H1 (cell line): ENCODE measurements around the gene EXOSC5. TPM values are rescaled to one million over a fixed set of nuclear protein-coding genes. Genes with fewer than 3 reads are reported as not detected.

Source experiments
- CTCF ChIA-PET: fragments of 300-600 bp; sonication (Branson Sonifier 250); formaldehyde crosslinking; loops from one replicate; lab custom pipeline; 2021; ENCODE audit not compliant: partially characterized antibody; lab: Charles Lee
- POLR2A ChIA-PET: fragments of 300-600 bp; sonication (Branson Sonifier 250); formaldehyde crosslinking; loops from one replicate; lab custom pipeline; 2021; ENCODE audit warnings: inconsistent platforms; ENCODE audit not compliant: partially characterized antibody; lab: Charles Lee
- DNase-seq, 2 experiments: peaks; one replicate each; pipeline versions ENCODE4 v3.0.0 to v3.0.0-alpha.2; 2010 to 2022; ENCODE audit warnings: low spot score in 2 of 2, low read depth in 1 of 2, mixed read lengths in 1 of 2
- FAIRE-seq: peaks from 2 replicates; lab custom pipeline; 2011; peaks lifted over from hg19 to GRCh38; lab: Jason Lieb, UNC
- H2AFZ ChIP-seq: 2 replicates; pipeline ENCODE4 v1.8.1; 2012; ENCODE audit warnings: low read length, inconsistent platforms
- H2AK5ac ChIP-seq: 2 replicates; pipeline ENCODE4 v1.6.1; 2013; ENCODE audit warnings: low read depth, low read length
- H2BK120ac ChIP-seq: replicated peaks from 2 replicates; pipeline ENCODE3; 2013; ENCODE audit warnings: low read depth, low read length, inconsistent platforms
- H2BK12ac ChIP-seq: 2 replicates; pipeline ENCODE4 v1.6.1; 2013; ENCODE audit warnings: low read depth, low read length
- H2BK15ac ChIP-seq: 2 replicates; pipeline ENCODE4 v1.6.1; 2013; ENCODE audit warnings: low read length
- H2BK20ac ChIP-seq: 2 replicates; pipeline ENCODE4 v1.6.1; 2013; ENCODE audit warnings: low read length
- H2BK5ac ChIP-seq: 2 replicates; pipeline ENCODE4 v1.6.1; 2013; ENCODE audit warnings: low read depth, low read length
- H3K14ac ChIP-seq: 2 replicates; pipeline ENCODE4 v1.6.1; 2013; ENCODE audit warnings: inconsistent platforms; ENCODE audit not compliant: insufficient read length
- H3K18ac ChIP-seq: 2 replicates; pipeline ENCODE4 v1.6.1; 2013; ENCODE audit warnings: low read length; ENCODE audit errors: extremely low read depth
- H3K23ac ChIP-seq: 2 replicates; pipeline ENCODE4 v1.6.1; 2013; ENCODE audit warnings: inconsistent platforms; ENCODE audit not compliant: insufficient read length
- H3K23me2 ChIP-seq: 2 replicates; pipeline ENCODE4 v1.6.1; 2013; ENCODE audit warnings: low read depth, low read length
- H3K27ac ChIP-seq: 2 replicates; pipeline ENCODE4 v1.6.1; 2011; ENCODE audit warnings: low read depth, low read length, inconsistent platforms
- H3K27me3 ChIP-seq, 4 experiments: replicated peaks in 1 of 4; 1 replicate in 1 of 4; 2 replicates in 3 of 4; pipeline versions ENCODE4 v1.6.1 to v1.8.1; 2011 to 2013; ENCODE audit warnings: low read length in 3 of 4, mild to moderate bottlenecking in 3 of 4, inconsistent platforms in 2 of 4, mixed read lengths in 2 of 4, moderate library complexity in 1 of 4; ENCODE audit not compliant: control insufficient read depth in 3 of 4, insufficient read depth in 3 of 4; ENCODE audit errors: extremely low read depth in 1 of 4
- H3K36me3 ChIP-seq, 4 experiments: 2 replicates each; pipeline versions ENCODE4 v1.6.1 to v1.8.1; 2011 to 2013; ENCODE audit warnings: mild to moderate bottlenecking in 4 of 4, low read length in 3 of 4, moderate library complexity in 2 of 4, control low read depth in 1 of 4, inconsistent platforms in 1 of 4; ENCODE audit not compliant: insufficient read depth in 4 of 4, control insufficient read depth in 2 of 4
- H3K4ac ChIP-seq: replicated peaks from 2 replicates; pipeline ENCODE3; 2013; ENCODE audit warnings: low read length, low read depth, mixed read lengths, inconsistent platforms; ENCODE audit not compliant: insufficient read length
- H3K4me1 ChIP-seq, 4 experiments: replicated peaks in 1 of 4; 1 replicate in 1 of 4; 2 replicates in 3 of 4; pipeline versions ENCODE4 v1.6.1 to v1.8.1; 2011 to 2013; ENCODE audit warnings: low read length in 3 of 4, inconsistent platforms in 2 of 4, mixed read lengths in 1 of 4; ENCODE audit not compliant: insufficient read depth in 4 of 4, control insufficient read depth in 3 of 4
- H3K4me2 ChIP-seq, 2 experiments: 2 replicates each; pipeline versions ENCODE4 v1.6.1 to v1.8.1; 2011 to 2013; ENCODE audit warnings: low read depth in 2 of 2, low read length in 2 of 2, control low read depth in 1 of 2, inconsistent platforms in 1 of 2, mild to moderate bottlenecking in 1 of 2; ENCODE audit not compliant: insufficient read depth in 1 of 2
- H3K4me3 ChIP-seq, 4 experiments: fragments of 200-600, 300-600 bp in 1 of 4; sonication (generic), shearing (Covaris generic), sonication (Bioruptor Twin) in 1 of 4; 2 replicates each; pipeline versions ENCODE4 v1.5.1 to v1.8.1; 2011 to 2016; ENCODE audit warnings: low read length in 4 of 4, low read depth in 3 of 4, control low read depth in 2 of 4, inconsistent platforms in 2 of 4, mild to moderate bottlenecking in 2 of 4, mixed read lengths in 1 of 4, moderate library complexity in 1 of 4; ENCODE audit not compliant: insufficient read depth in 2 of 4; ENCODE audit errors: extremely low read depth in 1 of 4
- H3K56ac ChIP-seq: replicated peaks from 2 replicates; pipeline ENCODE3; 2013; ENCODE audit warnings: low read depth, mild to moderate bottlenecking, mixed read lengths, low read length, inconsistent platforms; ENCODE audit not compliant: insufficient read length
- H3K79me1 ChIP-seq: 2 replicates; pipeline ENCODE4 v1.6.1; 2013; ENCODE audit warnings: low read depth, low read length, control low read depth
- H3K79me2 ChIP-seq, 2 experiments: 2 replicates each; pipeline versions ENCODE4 v1.6.1 to v1.8.1; 2012 to 2013; ENCODE audit warnings: low read length in 2 of 2, mild to moderate bottlenecking in 2 of 2, inconsistent platforms in 1 of 2; ENCODE audit not compliant: insufficient read depth in 2 of 2, control insufficient read depth in 1 of 2
- H3K9ac ChIP-seq, 4 experiments: replicated peaks in 1 of 4; 1 replicate in 1 of 4; 2 replicates in 3 of 4; pipeline versions ENCODE4 v1.6.1 to v1.8.1; 2011 to 2013; ENCODE audit warnings: low read depth in 3 of 4, low read length in 3 of 4, control low read depth in 2 of 4, mild to moderate bottlenecking in 2 of 4, moderate library complexity in 2 of 4, inconsistent platforms in 1 of 4; ENCODE audit errors: extremely low read depth in 1 of 4
- H3K9me3 ChIP-seq, 2 experiments: 2 replicates each; pipeline versions ENCODE4 v1.6.1 to v1.8.1; 2012 to 2013; ENCODE audit warnings: mild to moderate bottlenecking in 2 of 2, moderate library complexity in 2 of 2, control low read depth in 1 of 2, inconsistent platforms in 1 of 2, low read depth in 1 of 2, low read length in 1 of 2, mixed read lengths in 1 of 2; ENCODE audit not compliant: insufficient read depth in 2 of 2
- H4K20me1 ChIP-seq, 2 experiments: replicated peaks in 1 of 2; 2 replicates each; pipeline versions ENCODE3 to v1.8.1; 2011 to 2013; ENCODE audit warnings: inconsistent platforms in 2 of 2, low read length in 2 of 2, mild to moderate bottlenecking in 1 of 2; ENCODE audit not compliant: insufficient read depth in 2 of 2, control insufficient read depth in 1 of 2
- H4K5ac ChIP-seq: 2 replicates; pipeline ENCODE4 v1.6.1; 2013; ENCODE audit warnings: low read length, low read depth, mixed read lengths, inconsistent platforms; ENCODE audit not compliant: insufficient read length
- H4K8ac ChIP-seq: 2 replicates; pipeline ENCODE4 v1.8.0; 2013; ENCODE audit warnings: mild to moderate bottlenecking, moderate library complexity, low read length, inconsistent platforms; ENCODE audit not compliant: insufficient read depth; ENCODE audit errors: extremely low read depth
- H4K91ac ChIP-seq: replicated peaks from 2 replicates; pipeline ENCODE3; 2013; ENCODE audit warnings: low read length, mixed read lengths, inconsistent platforms; ENCODE audit not compliant: insufficient read length
- ASH2L ChIP-seq: fragments of 200-600, 300-600 bp; sonication (generic); IDR thresholded peaks from one replicate; pipeline ENCODE4 v1.7.1; 2017; ENCODE audit warnings: low read length
- BCL11A ChIP-seq, 2 experiments: IDR thresholded peaks; one replicate each; pipeline ENCODE4 v1.6.1; 2011; ENCODE audit warnings: low read depth in 2 of 2, low read length in 2 of 2, mild to moderate bottlenecking in 2 of 2
- TCF12 ChIP-seq: IDR thresholded peaks from 2 replicates; pipeline ENCODE4 v1.6.1; 2011; ENCODE audit warnings: low read depth, mild to moderate bottlenecking, low read length
- ZNF274 ChIP-seq: IDR thresholded peaks from 2 replicates; pipeline ENCODE4 v1.7.0; 2012; ENCODE audit warnings: low read length, borderline replicate concordance; ENCODE audit errors: extremely low read depth
- WGBS, 2 experiments: shearing (Covaris generic) in 1 of 2; methylation state at CpG; one replicate each; pipeline versions ENCODE4 v1.1.6 to v1.1.7; 2013 to 2015; ENCODE audit warnings: low lambda C conversion rate in 2 of 2, mixed read lengths in 2 of 2, inconsistent platforms in 1 of 2, low coverage in 1 of 2, missing lambda C conversion rate in 1 of 2; ENCODE audit not compliant: insufficient replicate concordance in 2 of 2, insufficient coverage in 1 of 2, insufficient read length in 1 of 2; ENCODE audit errors: extremely low coverage in 1 of 2, missing lambda C conversion rate in 1 of 2; 5-methylcytosine and 5-hydroxymethylcytosine counted together
- polyA plus RNA-seq, 7 experiments: library from polyadenylated mRNA; depleted of rRNA in 3 of 7; stranded (reverse) in 5 of 7; unstranded in 2 of 7; fragments of >200 nt in 5 of 7; fragments of 200-250 nt in 2 of 7; gene quantifications; 1 replicate in 5 of 7; 2 replicates in 1 of 7; 4 replicates in 1 of 7; pipeline versions ENCODE4 v1.2.1 to v1.2.3, GENCODE V29; 2011 to 2013; ENCODE audit warnings: missing spikeins in 2 of 7, mixed read lengths in 2 of 7
- total RNA-seq: library from RNA; stranded (reverse); fragmentation: NEBNext Ultra II Directional; extraction: Animal tissue kit (Norgen Biotek cat#: 25700); gene quantifications from 2 replicates; pipeline ENCODE4 v1.2.1, GENCODE V29; 2021

EXOSC5 gene
- total and polyA plus RNA-seq, 2 of the 8 experiments (the other 6 are each of a cell fraction or from before 2014, with no cell fraction given) = 56.2 to 92.8 TPM

- 88% methylated on average over 1 of the region's 1 CpG; no CpG with 5 or more reads in 1 of the 2 experiments for WGBS, 2 experiments
- no peaks in the 10 kb centered on the region for H3K79me2 ChIP-seq
- FAIRE-seq = no peak
- TF ChIP-seq BCL11A (IDR thresholded peaks at IDR 0.05; ENCODE audit: low read depth in 2 of 2, low read length in 2 of 2) (no peak), ASH2L (no peak), TCF12 (no peak), ZNF274 (no peak)
These were observed 31.1 kb downstream of the EXOSC5 start for GRCh38 chr19:41366089-41366488.

More at GRCh38 chr19:41366089-41366488, 31.1 kb downstream of the EXOSC5 start:
- H3K18ac ChIP-seq = no peak overlapping the region
- H3K23ac ChIP-seq = no peak overlapping the region
- DNase-seq = no peak
- H2BK120ac ChIP-seq = no peak overlapping the region
- no peaks in the 10 kb centered on the region for H3K9me3 ChIP-seq
- H3K9ac ChIP-seq = no peak overlapping the region
- H3K4me2 ChIP-seq = no peak overlapping the region
- peaks cover 6% of the 10 kb centered on the region for H3K79me1 ChIP-seq
- H2AFZ ChIP-seq = no peak overlapping the region
- H3K27me3 ChIP-seq = no peaks in the 10 kb centered on the region
- CTCF ChIA-PET = interaction anchor here (0.7 to 4.6 kb wide), 5 partner anchors 12 to 173 kb away, joined by 3 to 37 read pairs (median 5); partner anchors contain the start of genes DMAC2 and TGFB1
- no peak overlapping the region for H4K91ac ChIP-seq
- no peaks in the 10 kb centered on the region for H4K20me1 ChIP-seq
- no peak overlapping the region for H4K8ac ChIP-seq
- H3K56ac ChIP-seq = no peak overlapping the region
- no peaks in the 10 kb centered on the region for H3K36me3 ChIP-seq
- H3K4ac ChIP-seq = no peak overlapping the region
- H2AK5ac ChIP-seq = no peak overlapping the region
- H2BK15ac ChIP-seq = no peak overlapping the region
- no peak overlapping the region for H2BK20ac ChIP-seq
- H3K27ac ChIP-seq = no peak overlapping the region
- H3K4me1 ChIP-seq = peaks cover 0 to 6% (median 2%) of the 10 kb centered on the region in 4 experiments; a peak in 2 of 7 replicates
- no peak overlapping the region for H3K4me3 ChIP-seq
- no peak overlapping the region for H2BK5ac ChIP-seq
- POLR2A ChIA-PET = interaction anchor here (1.0 to 1.7 kb wide), 2 partner anchors 7 to 494 kb away, joined by 3 read pairs; no protein-coding TSS in a partner anchor
- H3K14ac ChIP-seq = no peak overlapping the region
- no peak overlapping the region for H2BK12ac ChIP-seq
- no peak overlapping the region for H4K5ac ChIP-seq
- H3K23me2 ChIP-seq = peaks cover 6% of the 10 kb centered on the region
